Inferior parietal cortex (tissue), 1 donor: ENCODE data around the gene TBC1D22A.
"Not testable (repeated sequence)": the region's sequence is repeated elsewhere in the genome, so short reads cannot be mapped to it uniquely, and the experiment has no call there.

Experiments
- DNase-seq: peaks from one replicate; pipeline ENCODE4 v3.0.0-alpha.2; 2016; ENCODE audit errors: extremely low spot score

The TBC1D22A gene, protein sequence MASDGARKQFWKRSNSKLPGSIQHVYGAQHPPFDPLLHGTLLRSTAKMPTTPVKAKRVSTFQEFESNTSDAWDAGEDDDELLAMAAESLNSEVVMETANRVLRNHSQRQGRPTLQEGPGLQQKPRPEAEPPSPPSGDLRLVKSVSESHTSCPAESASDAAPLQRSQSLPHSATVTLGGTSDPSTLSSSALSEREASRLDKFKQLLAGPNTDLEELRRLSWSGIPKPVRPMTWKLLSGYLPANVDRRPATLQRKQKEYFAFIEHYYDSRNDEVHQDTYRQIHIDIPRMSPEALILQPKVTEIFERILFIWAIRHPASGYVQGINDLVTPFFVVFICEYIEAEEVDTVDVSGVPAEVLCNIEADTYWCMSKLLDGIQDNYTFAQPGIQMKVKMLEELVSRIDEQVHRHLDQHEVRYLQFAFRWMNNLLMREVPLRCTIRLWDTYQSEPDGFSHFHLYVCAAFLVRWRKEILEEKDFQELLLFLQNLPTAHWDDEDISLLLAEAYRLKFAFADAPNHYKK

GRCh38 chr22:46762238-46763050, at the start of gene TBC1D22A:
TBC1D22A (plus strand) TSS chr22:46762650; CDS start chr22:46762787, 137 bp downstream.
- peak; percentile 96 for DNase-seq

DNA sequence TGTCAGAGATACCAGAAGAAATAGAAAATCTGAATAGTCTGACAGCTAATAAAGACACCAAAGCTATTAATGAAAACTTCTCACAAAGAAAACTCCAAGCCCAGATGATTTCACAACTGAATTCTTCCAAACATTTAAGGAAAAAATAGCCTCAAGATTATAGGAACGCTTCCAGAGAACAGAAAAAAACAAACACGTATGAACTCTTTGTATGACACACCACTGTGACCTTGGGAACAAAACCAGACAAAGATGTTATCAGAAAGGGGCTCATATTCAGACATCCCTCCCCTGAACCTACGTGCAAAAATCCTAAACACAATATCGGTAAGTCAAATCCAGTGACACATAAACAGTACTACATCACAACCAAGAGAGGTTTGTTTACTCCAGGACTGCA, 47.9 kb upstream of the TBC1D22A start:
- DNase-seq: no peak

DNA sequence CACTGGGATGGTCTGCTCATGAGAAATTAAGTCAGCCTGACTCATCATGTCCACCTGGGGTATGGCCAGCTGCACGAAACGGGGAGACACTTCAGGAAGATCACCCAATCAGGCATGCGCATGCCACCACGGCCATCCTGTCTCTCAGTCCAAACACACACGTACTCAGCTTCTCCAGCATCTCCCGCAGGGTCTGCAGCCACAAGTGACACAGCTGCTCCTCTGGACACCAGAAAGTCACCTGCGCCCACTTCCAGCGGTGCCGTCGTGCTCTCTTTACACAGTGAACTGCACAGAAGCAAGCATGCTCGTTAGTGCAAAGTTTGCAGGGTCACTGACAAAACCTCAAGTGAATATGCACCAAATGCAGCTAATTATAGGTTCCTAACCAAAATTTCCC, 42.5 kb upstream of the TBC1D22A start:
- no peak for DNase-seq

DNA sequence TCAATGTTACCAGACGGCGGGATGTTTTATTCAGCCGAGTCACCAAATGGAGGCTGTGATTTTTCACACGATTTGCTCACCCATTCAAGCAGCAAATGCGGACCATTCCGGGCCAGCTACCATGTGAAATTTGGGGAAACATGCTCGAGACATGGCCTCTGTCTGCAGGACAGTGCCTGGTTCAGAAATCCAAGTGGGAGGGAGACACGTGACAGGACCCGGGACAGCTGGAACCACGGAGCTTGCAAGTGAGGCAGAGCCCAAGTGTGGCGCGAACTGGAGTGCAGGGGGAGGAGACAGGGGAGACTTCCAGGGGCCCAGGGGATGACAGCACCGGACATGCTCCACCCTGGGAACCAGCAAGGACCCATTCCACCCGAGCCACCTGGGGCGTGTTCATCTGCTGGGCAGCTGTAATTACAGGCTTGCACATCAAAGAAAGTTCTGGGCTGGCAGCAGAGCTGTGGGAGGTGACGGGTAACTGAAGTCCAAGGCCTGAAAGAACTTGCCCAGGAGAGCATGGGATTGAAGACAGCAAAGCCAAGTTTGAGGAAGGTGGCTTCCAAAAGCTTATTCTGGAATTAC, 40.9 kb upstream of the TBC1D22A start:
- no peak for DNase-seq

- DNase-seq: no peak
Measured at GRCh38 chr22:46723882-46724281, 38.6 kb upstream of the TBC1D22A start.

GRCh38 chr22:46725096-46725495, 37.4 kb upstream of the TBC1D22A start:
- no peak for DNase-seq

DNA sequence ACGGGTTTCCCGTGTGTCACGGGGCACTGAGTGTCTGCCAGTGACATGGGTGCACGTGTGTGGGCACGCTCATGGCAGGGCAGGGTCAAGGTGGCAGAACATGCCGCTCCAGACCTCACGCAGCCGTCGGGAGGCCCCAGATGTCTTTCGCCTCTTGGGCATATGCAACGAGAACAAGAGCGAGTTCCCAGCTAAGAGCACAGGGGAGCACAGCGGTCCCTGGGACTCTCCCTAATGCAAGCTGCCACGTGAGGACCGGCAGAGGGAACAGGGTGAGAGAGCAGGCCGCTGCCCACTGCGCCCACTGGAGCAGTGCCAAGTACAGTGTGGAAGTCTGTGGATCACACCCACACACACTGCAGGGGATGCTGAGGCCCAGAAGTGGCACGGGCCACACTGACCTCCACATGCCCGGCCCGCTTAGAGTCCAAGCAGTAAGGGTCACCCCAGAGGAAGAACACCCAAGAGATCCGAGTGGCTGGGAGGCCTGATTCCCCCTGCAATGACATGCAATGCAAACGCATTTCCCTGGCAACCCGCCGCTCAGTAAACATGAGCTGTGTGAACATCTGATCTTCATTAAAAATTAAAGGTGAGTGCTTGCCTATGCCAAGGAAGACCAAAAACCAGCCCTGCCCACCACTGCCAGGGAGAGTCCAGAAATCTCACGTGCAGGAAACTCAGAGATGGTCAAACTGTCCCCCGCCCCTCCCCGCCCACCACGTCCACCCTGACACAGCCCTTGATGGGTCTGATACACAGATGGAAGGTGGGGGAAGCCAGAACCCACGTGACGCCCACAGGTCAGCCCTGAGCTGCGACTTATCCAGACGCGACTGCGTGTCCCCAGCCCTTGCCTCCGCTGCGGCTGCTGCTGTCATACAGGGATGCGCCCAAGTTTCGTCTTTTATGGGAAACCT, 36.1 kb upstream of the TBC1D22A start:
- no peak for DNase-seq

DNA sequence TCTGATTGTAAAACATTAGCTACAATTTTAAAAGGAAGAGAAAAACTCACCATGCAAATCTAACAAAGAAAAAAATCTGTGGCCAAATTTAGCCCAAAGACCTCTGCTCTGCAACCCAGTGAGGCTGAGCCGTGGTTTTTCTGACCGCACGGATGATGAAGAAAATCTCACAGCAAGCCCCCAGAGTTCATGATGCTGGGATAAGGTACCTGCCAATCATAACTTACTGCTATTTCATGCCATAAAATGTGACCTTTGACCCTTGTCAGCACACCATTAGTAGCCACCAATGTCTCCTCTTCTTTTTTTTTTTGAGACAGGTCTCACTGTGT, 35.5 kb upstream of the TBC1D22A start:
- no peak for DNase-seq

DNA sequence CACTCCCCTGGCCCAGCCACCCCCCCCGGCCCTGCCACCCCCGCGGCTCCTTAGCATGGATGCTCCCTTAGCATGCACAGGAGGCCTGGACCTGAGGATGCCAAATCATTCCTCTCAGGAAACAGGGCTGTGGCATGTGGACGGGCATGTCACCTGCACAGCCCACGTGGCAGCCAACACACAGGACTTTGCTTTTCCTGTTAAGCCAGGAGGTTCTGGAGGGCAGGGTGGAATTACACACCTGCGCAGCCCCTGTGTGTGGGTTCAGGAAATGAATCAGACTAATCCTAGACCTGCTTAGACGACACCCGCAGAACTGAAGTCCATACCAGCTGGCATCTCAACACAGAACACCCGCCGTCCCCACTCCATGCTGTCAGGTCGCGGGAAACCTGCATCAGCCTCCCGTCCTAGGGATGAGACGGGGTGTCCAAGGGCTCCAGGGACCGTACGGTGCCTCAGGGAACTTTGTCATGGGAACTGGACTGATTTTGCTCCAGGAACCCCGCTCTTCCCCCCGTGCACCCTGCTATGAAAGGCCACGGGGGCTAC, 34.6 kb upstream of the TBC1D22A start:
- DNase-seq: no peak

DNA sequence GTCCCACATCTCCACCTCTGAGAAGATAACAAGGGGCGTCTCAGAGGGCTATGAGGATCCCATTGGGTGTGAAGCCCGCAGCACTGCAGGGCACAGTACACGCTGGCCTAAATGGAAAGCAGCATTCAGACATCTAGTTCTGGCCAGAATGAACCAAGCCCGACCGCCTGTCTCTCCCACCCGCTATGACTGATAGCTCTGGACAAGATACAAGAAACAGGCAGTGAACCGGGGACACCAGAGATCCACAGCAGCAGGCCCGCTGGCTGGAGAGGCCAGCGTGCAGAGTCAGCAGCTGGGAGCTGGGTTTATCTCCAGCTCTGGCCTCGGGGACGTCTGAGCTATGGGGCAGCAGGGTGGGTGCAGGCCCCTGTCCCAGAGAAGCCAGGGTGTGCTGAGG, 34.0 kb upstream of the TBC1D22A start:
- DNase-seq: no peak

- no peak for DNase-seq
Measured at GRCh38 chr22:46730568-46731245, 31.7 kb upstream of the TBC1D22A start.

DNA sequence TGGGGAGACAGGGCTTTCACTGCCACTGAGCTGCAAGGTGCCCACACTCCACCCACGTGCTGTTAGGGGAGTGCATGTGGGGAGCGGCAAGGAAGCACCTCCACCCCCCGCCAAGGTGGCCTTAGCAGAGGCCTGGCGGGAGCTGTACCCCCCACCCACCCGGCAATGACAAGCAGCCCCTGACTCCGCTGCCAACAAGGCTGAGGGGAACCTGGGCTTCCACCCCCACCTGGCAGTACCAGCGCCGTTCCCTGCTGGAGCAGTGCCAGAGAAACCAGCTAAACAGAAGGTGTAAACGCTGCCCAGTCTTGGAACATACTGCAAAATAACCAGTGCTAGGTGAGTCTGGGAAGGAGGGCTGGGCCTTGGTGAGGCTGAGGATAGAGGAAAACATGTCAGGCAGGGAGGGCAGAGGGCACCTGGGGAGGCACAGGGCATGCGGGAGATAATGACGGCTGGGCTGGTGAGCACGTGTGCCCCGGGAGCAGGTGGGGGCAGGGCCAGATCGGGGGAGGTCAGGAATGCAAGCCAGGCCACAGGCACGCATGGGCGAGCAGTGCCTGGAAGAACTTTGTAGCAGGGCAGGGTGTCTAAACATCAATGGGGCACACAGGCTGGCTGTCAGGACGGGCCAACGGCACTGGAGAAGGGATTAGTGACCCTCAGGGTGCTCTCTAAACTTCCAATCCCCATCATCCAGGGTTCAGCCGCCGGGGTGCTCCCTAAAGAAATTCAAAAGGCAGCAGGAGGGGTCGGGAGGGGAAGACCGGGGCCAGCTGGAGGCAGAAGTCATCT, 31.0 kb upstream of the TBC1D22A start:
- no peak for DNase-seq

DNA sequence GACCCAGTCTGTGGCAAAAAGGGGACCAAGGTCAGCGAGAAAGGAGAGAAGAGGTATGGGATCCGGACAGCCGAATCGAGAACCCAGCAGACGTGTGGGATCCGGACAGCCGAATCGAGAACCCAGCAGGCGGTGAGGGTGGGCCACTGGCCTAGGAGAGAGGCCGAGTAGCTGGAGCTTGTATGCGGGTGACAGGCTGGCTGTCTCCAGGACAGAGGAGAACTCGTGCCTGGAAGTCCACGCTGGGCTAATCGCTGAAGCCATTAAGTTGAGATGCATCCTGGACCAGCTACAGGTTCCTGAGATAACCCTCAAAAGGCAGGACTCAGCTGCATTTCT, 30.4 kb upstream of the TBC1D22A start:
- DNase-seq: no peak

DNA sequence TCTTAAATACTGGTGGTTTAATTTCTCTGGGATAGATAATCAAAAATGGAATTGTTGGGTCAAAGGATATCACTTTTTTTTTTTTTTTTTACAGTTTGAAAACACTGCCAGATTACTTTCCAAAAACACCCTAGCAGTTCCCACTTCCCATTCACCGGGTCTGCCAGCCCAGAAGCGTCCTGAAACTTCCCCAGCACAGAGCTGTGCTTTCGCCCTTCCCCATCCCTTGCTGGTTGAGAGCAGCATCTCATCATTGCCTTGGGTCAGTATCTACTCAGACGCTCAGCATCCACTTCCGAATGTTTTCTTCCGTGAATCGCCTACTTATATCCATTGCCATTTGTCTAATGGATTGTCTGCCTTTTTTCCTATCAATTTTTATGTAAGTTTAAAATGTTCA, 29.9 kb upstream of the TBC1D22A start:
- DNase-seq: no peak

DNA sequence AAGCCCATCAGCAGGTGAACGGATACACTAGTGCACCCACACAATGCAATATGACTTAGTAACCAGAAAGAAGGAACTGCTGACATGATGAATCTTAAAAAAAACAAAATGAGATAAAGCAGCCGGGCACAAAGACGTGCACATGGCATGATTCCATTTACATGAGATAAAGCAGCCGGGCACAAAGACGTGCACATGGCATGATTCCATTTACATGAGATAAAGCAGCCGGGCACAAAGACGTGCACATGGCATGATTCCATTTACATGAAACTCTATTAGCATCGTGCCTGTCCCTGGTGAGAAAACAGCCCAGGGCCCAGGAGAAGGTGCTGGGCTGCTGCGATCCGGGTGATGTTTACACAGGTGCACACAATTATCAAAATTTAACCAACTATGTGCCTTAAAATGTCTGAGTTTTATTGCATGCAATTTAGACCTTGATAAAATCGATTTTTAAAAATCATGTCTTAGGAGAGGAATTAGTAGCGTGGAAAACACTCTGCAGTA, 28.2 kb upstream of the TBC1D22A start:
- not testable (repeated sequence) for DNase-seq

- no peak for DNase-seq
Measured at GRCh38 chr22:46734830-46735453, 27.5 kb upstream of the TBC1D22A start.

DNA sequence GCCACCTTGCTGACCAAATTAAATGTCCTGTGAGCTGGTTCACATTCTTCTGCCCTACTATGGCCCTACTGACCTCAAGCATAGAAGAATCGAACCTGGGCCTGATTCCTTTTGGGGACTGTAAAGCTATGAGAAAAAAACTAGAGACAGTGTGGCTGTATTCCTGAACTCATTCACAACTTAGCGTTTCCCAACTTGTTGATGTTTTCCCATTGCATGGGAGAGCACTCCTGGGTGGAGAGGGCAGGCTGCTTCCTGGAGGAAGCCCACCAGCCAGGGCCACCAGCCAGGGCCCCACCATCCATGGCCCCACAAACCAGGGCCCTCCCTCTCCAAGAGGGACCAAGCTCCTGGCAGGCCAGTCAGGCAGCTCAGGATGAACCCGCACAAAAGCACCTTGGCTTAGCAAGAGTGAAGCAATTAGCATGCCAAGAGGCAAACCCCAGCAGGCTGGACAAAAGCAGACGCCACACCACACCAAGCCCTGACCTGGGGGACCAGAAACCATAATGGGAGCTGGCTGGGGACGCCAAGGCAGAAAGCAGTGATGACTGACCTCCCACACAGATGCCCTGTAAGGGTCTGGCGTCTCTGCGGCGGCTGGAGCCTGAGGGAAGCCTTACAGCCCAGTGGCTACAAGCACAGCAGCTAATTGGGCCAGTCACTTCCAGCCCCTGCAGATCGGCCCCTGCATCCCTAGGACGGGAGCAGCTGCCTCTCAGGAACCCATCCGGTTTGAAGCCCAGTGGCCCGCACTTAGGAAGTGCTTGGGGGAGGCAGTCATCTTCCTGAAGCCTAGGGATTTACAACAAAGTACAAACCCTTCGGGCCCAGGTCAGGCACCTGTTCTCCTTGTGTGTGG, 26.5 kb upstream of the TBC1D22A start:
- DNase-seq: no peak

DNA sequence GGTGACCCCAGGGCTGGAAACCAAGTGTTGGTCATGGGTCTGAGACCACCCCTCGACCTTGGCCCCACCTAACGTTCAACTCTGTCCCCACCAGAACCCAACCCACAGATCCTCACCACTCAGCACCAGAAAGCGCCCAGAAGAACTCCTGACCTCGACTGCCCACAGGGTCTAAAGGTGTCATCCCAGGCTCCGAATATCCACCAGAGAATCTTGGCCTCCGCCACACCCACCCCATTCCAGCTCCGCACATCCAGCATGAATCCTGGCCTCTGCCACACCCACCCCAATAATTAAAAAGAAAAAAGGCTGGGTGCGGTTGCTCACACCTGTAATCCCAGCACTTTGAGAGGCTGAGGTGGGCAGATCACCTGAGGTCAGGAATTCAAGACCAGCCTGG, 25.7 kb upstream of the TBC1D22A start:
- DNase-seq: no peak
